K562 (cell line): ENCODE data around the gene SEC11A. TPM values are rescaled to one million over a fixed set of nuclear protein-coding genes. Genes with fewer than 3 reads are reported as not detected.
"Not testable (repeated sequence)": the region's sequence is repeated elsewhere in the genome, so short reads cannot be mapped to it uniquely, and the experiment has no call there.

Source experiments
- ATAC-seq: fragments of 200-7000 bp; cut with Tn5 transposase; 3 replicates; pipeline ENCODE4 v1.9.1; 2020; ENCODE audit warnings: moderate library complexity
- BruUV-seq: library from RNA; stranded (reverse); fragments of 400-500 nt; replicated peaks from 2 replicates; lab custom pipeline; 2021; lab: Mats Ljungman, UMichigan
- CTCF ChIA-PET: fragments of 300-600 bp; formaldehyde crosslinking; extraction: SDS; loops from one replicate; lab custom pipeline; 2021; ENCODE audit warnings: low intra/inter-chr PET ratio; lab: Yijun Ruan, JAX
- POLR2A ChIA-PET: fragments of 300-600, 350-650 bp; sonication (Branson Sonifier 250); formaldehyde crosslinking; extraction: SDS; loops from one replicate; lab custom pipeline; 2021; ENCODE audit warnings: antibody characterized with exemption, inconsistent platforms; lab: Yijun Ruan, JAX
- DNase-seq, 4 experiments: peaks; one replicate each; pipeline versions ENCODE4 v3.0.0 to v3.0.0-alpha.2; 2011 to 2018; ENCODE audit warnings: low spot score in 3 of 4, mixed read lengths in 3 of 4; ENCODE audit errors: extremely low read depth in 1 of 4
- FAIRE-seq: peaks from 2 replicates; lab custom pipeline; 2011; peaks lifted over from hg19 to GRCh38; lab: Jason Lieb, UNC
- H2AFZ ChIP-seq: 2 replicates; pipeline ENCODE4 v1.6.0; 2011; ENCODE audit warnings: low read depth, low read length, control low read depth, inconsistent platforms
- H3K27ac ChIP-seq: fragments of 200-600 bp; 3 replicates; pipeline ENCODE4 v1.8.0; 2011; ENCODE audit warnings: low read depth, mild to moderate bottlenecking, control low read depth, inconsistent platforms, low read length, moderate library complexity, mixed read lengths; ENCODE audit errors: extremely low read depth
- H3K27me3 ChIP-seq, 2 experiments: fragments of 300-600 bp in 1 of 2; 2 replicates in 1 of 2; 3 replicates in 1 of 2; pipeline versions ENCODE4 v1.6.0 to v1.8.0; 2011; ENCODE audit warnings: inconsistent platforms in 2 of 2, low read length in 2 of 2, mild to moderate bottlenecking in 1 of 2, mixed read lengths in 1 of 2, moderate library complexity in 1 of 2; ENCODE audit not compliant: control insufficient read depth in 2 of 2, insufficient read depth in 2 of 2
- H3K36me3 ChIP-seq: fragments of 300-600 bp; 3 replicates; pipeline ENCODE4 v1.8.0; 2011; ENCODE audit warnings: mild to moderate bottlenecking, low read length, inconsistent platforms; ENCODE audit not compliant: control insufficient read depth, insufficient read depth
- H3K4me1 ChIP-seq, 2 experiments: fragments of 200-600 bp in 1 of 2; replicated peaks in 1 of 2; 2 replicates in 1 of 2; 3 replicates in 1 of 2; pipeline versions ENCODE4 v1.5.1 to v1.8.0; 2011; ENCODE audit warnings: inconsistent platforms in 2 of 2, low read length in 2 of 2, mild to moderate bottlenecking in 1 of 2, mixed read lengths in 1 of 2, moderate library complexity in 1 of 2; ENCODE audit not compliant: control insufficient read depth in 2 of 2, insufficient read depth in 2 of 2
- H3K4me2 ChIP-seq: 2 replicates; pipeline ENCODE4 v1.6.1; 2011; ENCODE audit warnings: low read length, control low read depth, inconsistent platforms, mixed read lengths; ENCODE audit not compliant: insufficient read depth
- H3K4me3 ChIP-seq: fragments of 200-600 bp; sonication (generic), shearing (Covaris generic); 2 replicates; pipeline ENCODE4 v1.5.1; 2016; ENCODE audit warnings: control low read depth, inconsistent platforms
- H3K79me2 ChIP-seq: fragments of 200-600 bp; 3 replicates; pipeline ENCODE4 v1.8.0; 2011; ENCODE audit warnings: low read length, inconsistent platforms; ENCODE audit not compliant: control insufficient read depth, insufficient read depth
- H3K9ac ChIP-seq, 2 experiments: 2 replicates each; pipeline versions ENCODE4 v1.6.0 to v1.6.1; 2011; ENCODE audit warnings: low read depth in 2 of 2, low read length in 2 of 2, control low read depth in 1 of 2, inconsistent platforms in 1 of 2, mild to moderate bottlenecking in 1 of 2, mixed read lengths in 1 of 2; ENCODE audit not compliant: insufficient read depth in 1 of 2
- H3K9me1 ChIP-seq: one replicate; pipeline ENCODE4 v1.6.0; 2011; ENCODE audit warnings: inconsistent platforms, mild to moderate bottlenecking, low read length, moderate library complexity; ENCODE audit not compliant: control insufficient read depth, insufficient read depth
- H3K9me3 ChIP-seq: replicated peaks from 2 replicates; pipeline ENCODE4 v1.5.1; 2011; ENCODE audit warnings: low read depth, low read length, inconsistent platforms; ENCODE audit not compliant: control insufficient read depth, insufficient read depth
- H4K20me1 ChIP-seq: replicated peaks from 2 replicates; pipeline ENCODE4 v1.6.1; 2011; ENCODE audit warnings: low read length, inconsistent platforms, mixed read lengths; ENCODE audit not compliant: control insufficient read depth, insufficient read depth
- BCL6 ChIP-seq: fragments of 250-450 bp; sonication (Bioruptor Pico); IDR thresholded peaks from 2 replicates; pipeline ENCODE4 v1.4.0; 2020
- E2F3 ChIP-seq: fragments of 250-450 bp; sonication (Bioruptor Pico); IDR thresholded peaks from 2 replicates; pipeline ENCODE4 v1.4.0; 2020; ENCODE audit warnings: mild to moderate bottlenecking
- ERF ChIP-seq: fragments of 450-650 bp; formaldehyde crosslinking; IDR thresholded peaks from 2 replicates; pipeline ENCODE4 v1.4.0; 2020; ENCODE audit warnings: mild to moderate bottlenecking, mixed read lengths
- KLF6 ChIP-seq: fragments of 250-450 bp; sonication (Bioruptor Pico); IDR thresholded peaks from 2 replicates; pipeline ENCODE4 v1.4.0; 2020; ENCODE audit warnings: mild to moderate bottlenecking, moderate library complexity, borderline replicate concordance
- MAZ ChIP-seq, 2 experiments: fragments of 450-650 bp in 1 of 2; sonication (generic) in 1 of 2; formaldehyde crosslinking; IDR thresholded peaks in 1 of 2; conservative IDR thresholded peaks in 1 of 2; 2 replicates each; pipeline versions ENCODE4 v1.4.0 to v1.5.0; 2020; ENCODE audit warnings: mild to moderate bottlenecking in 1 of 2, missing genetic modification reagents in 1 of 2
- MECOM ChIP-seq: fragments of 250-450 bp; sonication (Bioruptor Pico); IDR thresholded peaks from 2 replicates; pipeline ENCODE4 v1.8.0; 2022; ENCODE audit warnings: inconsistent platforms
- NFXL1 ChIP-seq: fragments of 450-650 bp; formaldehyde crosslinking; IDR thresholded peaks from 2 replicates; pipeline ENCODE4 v1.4.0; 2021; ENCODE audit warnings: mild to moderate bottlenecking
- TAF1 ChIP-seq: IDR thresholded peaks from 2 replicates; pipeline ENCODE4 v1.6.1; 2011; ENCODE audit warnings: mild to moderate bottlenecking, low read length, moderate library complexity; ENCODE audit not compliant: insufficient read depth, control insufficient read depth, severe bottlenecking; ENCODE audit errors: extremely low read depth
- ZNF41 ChIP-seq: fragments of 250-450 bp; sonication (Bioruptor Pico); conservative IDR thresholded peaks from 2 replicates; pipeline ENCODE4 v1.4.0; 2020; ENCODE audit warnings: mild to moderate bottlenecking
- ZNF79 ChIP-seq: fragments of 250-450 bp; sonication (Bioruptor Pico); IDR thresholded peaks from 2 replicates; pipeline ENCODE4 v1.4.0; 2020; ENCODE audit warnings: low read depth, mild to moderate bottlenecking, moderate library complexity
- WGBS: fragments of 100-300 bp; shearing (Covaris generic); methylation state at CpG from one replicate; pipeline ENCODE4 v1.1.6; 2016; ENCODE audit warnings: low coverage, mixed read lengths; ENCODE audit not compliant: insufficient coverage; ENCODE audit errors: missing lambda C conversion rate; 5-methylcytosine and 5-hydroxymethylcytosine counted together
- in situ Hi-C: fragments of 300-500 bp; cut with MboI; formaldehyde crosslinking; loops from 4 replicates; pipeline ENCODE4 v1.15.0; 2018; ENCODE audit warnings: inconsistent platforms, mixed read lengths
- intact Hi-C: fragments of 100-400 bp; cut with micrococcal nuclease; formaldehyde crosslinking; loops from 2 replicates; pipeline ENCODE4 v1.14.2; 2022
- polyA plus RNA-seq, 8 experiments: library from polyadenylated mRNA; depleted of rRNA in 4 of 8; stranded (reverse) in 5 of 8; unstranded in 3 of 8; fragments of >200 nt; fragmentation: Nextera tagmentation in 2 of 8; fragmentation: Illumina TruSeq in 1 of 8; extraction: Ambion mirVana in 2 of 8; extraction: Trizol in 1 of 8; gene quantifications; 2 replicates each; pipeline versions ENCODE4 v1.2.1 to v1.2.3, GENCODE V29; 2011 to 2014; ENCODE audit warnings: inconsistent platforms in 1 of 8, missing spikeins in 1 of 8
- total RNA-seq, 7 experiments: library from RNA; depleted of rRNA in 6 of 7; stranded (reverse); fragments of >200 nt in 6 of 7; fragmentation: Illumina TruSeq in 2 of 7; extraction: Trizol in 2 of 7; gene quantifications; 2 replicates each; pipeline versions ENCODE4 v1.2.1 to v1.2.3, GENCODE V29; 2011 to 2021; ENCODE audit warnings: low replicate concordance in 1 of 7
- TF ChIP-seq, protein P1 (sequence below): fragments of 250-450 bp; sonication (Bioruptor Pico); IDR thresholded peaks from 2 replicates; pipeline ENCODE4 v1.4.0; 2020; ENCODE audit warnings: borderline replicate concordance
- TF ChIP-seq, protein P2 (sequence below): fragments of 450-650 bp; conservative IDR thresholded peaks from 2 replicates; pipeline ENCODE4 v1.6.1; 2016; ENCODE audit warnings: missing genetic modification characterization, low read depth, mild to moderate bottlenecking, missing compliant biosample characterization, moderate library complexity
- TF ChIP-seq, protein P3 (sequence below), 2 experiments: fragments of 450-650 bp; conservative IDR thresholded peaks; 2 replicates each; pipeline ENCODE4 v1.6.1; 2017; ENCODE audit warnings: mild to moderate bottlenecking in 2 of 2, moderate library complexity in 2 of 2

The SEC11A gene
- total and polyA plus RNA-seq, 9 of the 15 experiments (the other 6 are each of a cell fraction or from before 2014, with no cell fraction given): 175 to 310 (median 229) TPM

DNA sequence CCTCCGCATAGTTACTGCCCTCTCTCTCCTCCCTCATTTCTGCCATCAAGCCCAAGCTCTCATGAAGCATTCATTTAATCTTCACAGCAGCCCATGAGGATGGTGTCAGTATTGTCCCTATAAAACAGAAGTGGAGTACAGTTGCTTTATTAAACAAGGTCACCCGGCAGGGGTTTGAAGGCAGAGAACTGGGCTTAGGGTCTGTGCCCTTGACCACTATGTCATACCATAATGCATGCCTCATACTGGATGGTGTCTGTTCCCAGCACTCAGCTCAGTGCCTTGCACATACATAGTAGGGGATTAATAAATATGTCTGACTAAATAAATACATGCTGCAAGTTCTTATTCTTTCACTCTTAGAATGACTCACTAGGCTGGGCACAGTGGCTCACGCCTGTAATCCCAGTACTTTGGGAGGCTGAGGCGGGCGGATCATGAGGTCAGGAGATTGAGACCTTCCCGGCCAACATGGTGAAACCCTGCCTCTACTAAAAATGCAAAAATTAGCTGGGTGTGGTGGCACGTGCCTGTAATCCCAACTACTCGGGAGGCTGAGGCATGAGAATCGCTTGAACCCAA, 19.6 kb upstream of the SEC11A start:
- peak overlapping the region; percentile 9; the same call in 1 of the 2 replicates for H3K4me3 ChIP-seq
- H3K4me2 ChIP-seq: peak overlapping the region; percentile 82
- in situ Hi-C loops, FAIRE-seq, BruUV-seq, H4K20me1 ChIP-seq, H3K79me2 ChIP-seq, H3K36me3 ChIP-seq, CTCF ChIA-PET, H3K9me1 ChIP-seq, intact Hi-C loops, H3K27me3 ChIP-seq, H3K9me3 ChIP-seq: not testable (repeated sequence)
- DNase-seq (peak in 1 of 4 experiments; percentile 15), ATAC-seq (peak; percentile 55)
- POLR2A ChIA-PET: interaction anchor here (0.6 to 4.3 kb wide), 12 partner anchors 9 to 259 kb away, joined by 3 to 43 read pairs (median 4); partner anchors contain the start of genes SEC11A and SLC28A1
- peaks cover 10 to 23% of the 10 kb centered on the region in 2 experiments for H3K4me1 ChIP-seq
- peak overlapping the region; percentile 54 to 57; a peak in 3 of 4 replicates for H3K9ac ChIP-seq
- 67% methylated on average over 8 of the region's 9 CpGs for WGBS
- H3K27ac ChIP-seq: peak overlapping the region; percentile 76
- peak overlapping the region; percentile 91 for H2AFZ ChIP-seq
- 0 out of 2 replicates have a peak, but pooled peaks have one; percentile 67 for TF ChIP-seq KLF6
- 0 out of 2 replicates have a peak, but pooled peaks have one; percentile 18 for TF ChIP-seq BCL6 (CRISPR knock-in tag)
- TF ChIP-seq TAF1: peak; percentile 4
- TF ChIP-seq, protein P1, sequence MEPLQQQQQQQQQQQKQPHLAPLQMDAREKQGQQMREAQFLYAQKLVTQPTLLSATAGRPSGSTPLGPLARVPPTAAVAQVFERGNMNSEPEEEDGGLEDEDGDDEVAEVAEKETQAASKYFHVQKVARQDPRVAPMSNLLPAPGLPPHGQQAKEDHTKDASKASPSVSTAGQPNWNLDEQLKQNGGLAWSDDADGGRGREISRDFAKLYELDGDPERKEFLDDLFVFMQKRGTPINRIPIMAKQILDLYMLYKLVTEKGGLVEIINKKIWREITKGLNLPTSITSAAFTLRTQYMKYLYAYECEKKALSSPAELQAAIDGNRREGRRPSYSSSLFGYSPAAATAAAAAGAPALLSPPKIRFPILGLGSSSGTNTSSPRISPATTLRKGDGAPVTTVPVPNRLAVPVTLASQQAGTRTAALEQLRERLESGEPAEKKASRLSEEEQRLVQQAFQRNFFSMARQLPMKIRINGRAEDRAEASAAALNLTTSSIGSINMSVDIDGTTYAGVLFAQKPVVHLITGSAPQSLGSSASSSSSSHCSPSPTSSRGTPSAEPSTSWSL (CRISPR knock-in tag): peak; percentile 75; the same call in 1 of the 2 replicates
- TF ChIP-seq, protein P2, sequence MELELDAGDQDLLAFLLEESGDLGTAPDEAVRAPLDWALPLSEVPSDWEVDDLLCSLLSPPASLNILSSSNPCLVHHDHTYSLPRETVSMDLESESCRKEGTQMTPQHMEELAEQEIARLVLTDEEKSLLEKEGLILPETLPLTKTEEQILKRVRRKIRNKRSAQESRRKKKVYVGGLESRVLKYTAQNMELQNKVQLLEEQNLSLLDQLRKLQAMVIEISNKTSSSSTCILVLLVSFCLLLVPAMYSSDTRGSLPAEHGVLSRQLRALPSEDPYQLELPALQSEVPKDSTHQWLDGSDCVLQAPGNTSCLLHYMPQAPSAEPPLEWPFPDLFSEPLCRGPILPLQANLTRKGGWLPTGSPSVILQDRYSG (tag): peak; percentile 36; the same call in 1 of the 2 replicates
- TF ChIP-seq ZNF41 (CRISPR knock-in tag): 0 out of 2 replicates have a peak, but pooled peaks have one; percentile 26
- TF ChIP-seq MECOM (CRISPR knock-in tag): peak; percentile 21; the same call in 1 of the 2 replicates
- TF ChIP-seq NFXL1 (CRISPR knock-in tag): peak; percentile 61; the same call in 1 of the 2 replicates
- TF ChIP-seq, protein P3, sequence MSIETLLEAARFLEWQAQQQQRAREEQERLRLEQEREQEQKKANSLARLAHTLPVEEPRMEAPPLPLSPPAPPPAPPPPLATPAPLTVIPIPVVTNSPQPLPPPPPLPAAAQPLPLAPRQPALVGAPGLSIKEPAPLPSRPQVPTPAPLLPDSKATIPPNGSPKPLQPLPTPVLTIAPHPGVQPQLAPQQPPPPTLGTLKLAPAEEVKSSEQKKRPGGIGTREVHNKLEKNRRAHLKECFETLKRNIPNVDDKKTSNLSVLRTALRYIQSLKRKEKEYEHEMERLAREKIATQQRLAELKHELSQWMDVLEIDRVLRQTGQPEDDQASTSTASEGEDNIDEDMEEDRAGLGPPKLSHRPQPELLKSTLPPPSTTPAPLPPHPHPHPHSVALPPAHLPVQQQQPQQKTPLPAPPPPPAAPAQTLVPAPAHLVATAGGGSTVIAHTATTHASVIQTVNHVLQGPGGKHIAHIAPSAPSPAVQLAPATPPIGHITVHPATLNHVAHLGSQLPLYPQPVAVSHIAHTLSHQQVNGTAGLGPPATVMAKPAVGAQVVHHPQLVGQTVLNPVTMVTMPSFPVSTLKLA (conservative IDR thresholded peaks at IDR 0.05): 0 out of 4 replicates have a peak, but pooled peaks of 1 of the 2 experiments have one; percentile 6
- peak; percentile 22; the same call in 1 of the 2 replicates for TF ChIP-seq E2F3 (CRISPR knock-in tag)
- TF ChIP-seq ERF: 0 out of 2 replicates have a peak, but pooled peaks have one; percentile 25
- 0 out of 4 replicates have a peak, but pooled peaks of 1 of the 2 experiments have one; percentile 48 for TF ChIP-seq MAZ (CRISPR knock-in tag; conservative IDR thresholded peaks at IDR 0.05 in 1 of 2, IDR thresholded peaks at IDR 0.05 in 1 of 2)
- TF ChIP-seq ZNF79: 0 out of 2 replicates have a peak, but pooled peaks have one; percentile 13
